Measurements from ENCODE around the gene ADCY7.
A peak's percentile ranks its signal among the peaks of the same experiment; 100 is the strongest.
"Not testable (repeated sequence)": the region's sequence is repeated elsewhere in the genome, so short reads cannot be mapped to it uniquely, and the experiment has no call there.

The ADCY7 gene

DNA sequence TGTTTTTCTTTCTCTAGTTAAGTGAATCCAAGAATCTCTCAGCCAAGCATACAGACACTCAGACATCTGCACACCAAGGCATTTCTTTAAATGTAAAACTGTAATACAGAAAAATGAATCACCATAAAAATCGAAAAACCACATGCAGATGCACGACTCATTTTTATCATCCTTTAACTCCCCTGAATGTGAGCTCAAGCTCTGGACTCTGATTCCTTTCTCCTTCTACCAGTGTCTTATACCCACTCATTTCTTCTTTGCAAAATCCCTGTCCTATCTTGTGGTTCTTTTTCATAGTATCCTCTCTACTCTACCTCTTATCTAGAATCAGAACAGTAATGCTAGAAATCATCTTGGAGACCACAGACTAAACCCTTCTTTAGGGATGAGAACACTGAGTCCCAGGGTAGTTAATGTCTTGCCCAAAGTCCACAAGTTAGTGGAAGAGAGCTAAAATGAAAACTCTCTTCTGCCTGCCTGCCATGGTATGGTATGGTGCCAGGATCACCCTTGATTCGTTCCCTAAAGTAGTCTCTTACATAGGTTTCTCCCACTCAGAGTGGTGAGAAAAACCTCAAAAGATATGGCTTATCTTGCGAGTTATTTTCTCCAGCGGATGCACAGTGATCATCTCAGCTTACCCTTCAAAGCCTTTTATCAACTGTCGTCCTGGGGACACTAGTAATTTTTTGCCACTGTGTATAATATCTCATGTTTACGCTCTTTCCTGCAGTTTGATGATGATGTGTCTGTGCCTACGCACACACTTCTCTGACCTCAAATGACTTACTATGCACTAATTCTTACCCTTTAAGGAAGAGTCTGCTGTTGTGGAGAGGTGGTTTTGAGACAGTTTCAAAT lies 72.2 kb downstream of the ADCY7 start:
- no peak for DNase-seq (ENCODE audit: low spot score)

DNA sequence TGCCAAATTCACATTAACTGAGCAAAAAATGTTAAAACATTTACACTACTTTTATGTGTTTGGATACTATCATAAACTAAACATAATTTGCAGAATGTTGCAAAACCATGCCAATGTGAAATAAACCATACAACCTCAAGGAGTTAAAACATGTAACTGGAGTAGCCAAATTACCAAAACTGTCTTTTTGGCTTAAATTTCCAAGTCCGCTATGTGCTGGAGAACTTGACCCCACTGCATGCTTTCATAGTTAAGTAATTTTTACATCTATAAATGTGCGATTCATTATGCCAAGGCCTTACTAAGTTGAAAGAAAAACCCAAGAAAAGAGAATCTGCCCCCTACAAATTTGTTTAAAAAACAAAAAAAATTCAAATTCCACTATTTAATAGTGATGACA lies 74.2 kb downstream of the ADCY7 start:
- no peak for DNase-seq (ENCODE audit: low spot score)

DNA sequence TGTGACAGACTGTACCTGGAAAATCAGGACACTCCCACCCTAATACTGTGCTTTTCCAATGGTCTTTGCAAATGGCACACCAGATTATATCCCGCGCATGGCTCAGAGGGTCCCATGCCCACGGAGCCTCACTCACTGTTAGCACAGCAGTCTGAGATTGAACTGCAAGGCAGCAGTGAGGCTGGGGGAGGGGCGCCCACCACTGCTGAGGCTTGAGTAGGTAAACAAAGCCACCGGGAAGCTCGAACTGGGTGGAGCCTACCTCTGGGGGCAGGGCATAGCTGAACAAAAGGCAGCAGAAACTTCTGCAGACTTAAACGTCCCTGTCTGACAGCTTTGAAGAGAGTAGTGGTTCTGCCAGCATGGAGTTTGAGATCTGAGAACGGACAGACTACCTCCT lies 77.2 kb downstream of the ADCY7 start:
- not testable (repeated sequence) for DNase-seq (ENCODE audit: low spot score)

DNA sequence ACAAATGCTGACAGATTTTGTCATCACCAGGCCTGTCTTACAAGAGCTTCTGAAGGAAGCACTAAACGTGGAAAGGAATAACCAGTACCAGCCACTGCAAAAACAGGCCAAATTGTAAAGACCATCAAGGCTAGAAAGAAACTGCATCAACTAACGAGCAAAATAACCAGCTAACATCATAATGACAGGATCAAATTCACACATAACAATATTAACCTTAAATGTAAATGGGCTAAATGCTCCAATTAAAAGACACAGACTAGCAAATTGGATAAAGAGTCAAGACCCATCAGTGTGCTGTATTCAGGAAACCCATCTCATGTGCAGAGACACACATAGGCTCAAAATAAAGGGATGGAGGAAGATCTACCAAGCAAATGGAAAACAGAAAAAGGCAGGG lies 78.9 kb downstream of the ADCY7 start:
- not testable (repeated sequence) for DNase-seq (ENCODE audit: low spot score)

DNA sequence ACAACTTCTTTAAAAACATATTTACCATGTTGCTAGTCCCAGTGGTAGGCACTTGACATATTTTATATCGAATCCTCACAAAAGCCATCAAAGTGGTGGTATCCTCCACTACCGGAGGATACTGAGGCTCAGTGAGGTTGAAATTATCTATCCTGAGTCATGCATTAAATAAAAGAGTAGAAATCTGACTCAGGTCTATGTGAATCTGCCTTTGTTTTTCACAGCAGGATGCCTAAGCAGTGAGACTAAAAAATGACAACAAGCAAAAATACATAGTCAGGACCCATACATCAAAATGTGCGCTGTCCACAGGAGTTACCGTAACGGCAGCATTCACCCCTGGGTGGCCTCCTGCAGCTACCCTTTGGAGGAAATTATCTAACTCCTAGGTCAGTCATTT lies 84.8 kb downstream of the ADCY7 start:
- DNase-seq (ENCODE audit: low spot score), result no peak

DNA sequence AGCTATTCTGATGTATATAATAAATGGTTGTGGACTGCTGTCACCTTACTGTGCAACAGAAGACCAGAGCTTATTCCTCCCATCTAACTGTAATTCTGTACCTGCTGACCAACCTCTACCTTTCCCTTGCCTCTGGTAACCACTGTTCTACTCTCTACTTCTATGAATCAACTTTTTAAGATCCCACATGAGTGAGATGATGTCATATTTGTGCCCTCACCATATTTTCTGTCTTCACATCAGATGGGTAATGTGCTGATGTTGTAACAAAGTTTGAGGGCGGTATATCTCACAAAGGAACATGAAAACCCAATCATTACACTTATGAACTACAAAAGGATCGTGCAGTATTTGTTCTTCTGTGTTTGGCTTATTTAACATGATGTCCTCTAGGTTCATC lies 85.6 kb downstream of the ADCY7 start:
- no peak for DNase-seq (ENCODE audit: low spot score)

DNA sequence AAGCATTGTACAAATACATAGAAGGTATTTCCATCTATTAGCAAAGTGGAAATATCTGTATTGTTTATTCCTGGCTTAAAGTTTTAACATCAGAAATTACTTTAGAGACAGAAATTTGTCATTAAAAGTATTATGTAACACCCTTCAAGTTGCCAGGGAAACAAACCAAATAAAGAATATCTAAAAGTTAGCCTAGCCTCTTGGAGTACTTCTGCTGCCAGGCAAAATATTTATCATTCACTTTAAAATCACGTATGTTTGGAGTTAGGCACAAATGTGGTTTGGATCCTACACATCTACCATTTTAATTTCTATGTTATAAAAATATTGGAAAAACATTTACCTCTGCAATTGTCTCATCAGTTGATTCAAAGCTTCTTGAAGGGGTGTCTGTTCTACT lies 87.7 kb downstream of the ADCY7 start:
- no peak for DNase-seq (ENCODE audit: low spot score)

DNA sequence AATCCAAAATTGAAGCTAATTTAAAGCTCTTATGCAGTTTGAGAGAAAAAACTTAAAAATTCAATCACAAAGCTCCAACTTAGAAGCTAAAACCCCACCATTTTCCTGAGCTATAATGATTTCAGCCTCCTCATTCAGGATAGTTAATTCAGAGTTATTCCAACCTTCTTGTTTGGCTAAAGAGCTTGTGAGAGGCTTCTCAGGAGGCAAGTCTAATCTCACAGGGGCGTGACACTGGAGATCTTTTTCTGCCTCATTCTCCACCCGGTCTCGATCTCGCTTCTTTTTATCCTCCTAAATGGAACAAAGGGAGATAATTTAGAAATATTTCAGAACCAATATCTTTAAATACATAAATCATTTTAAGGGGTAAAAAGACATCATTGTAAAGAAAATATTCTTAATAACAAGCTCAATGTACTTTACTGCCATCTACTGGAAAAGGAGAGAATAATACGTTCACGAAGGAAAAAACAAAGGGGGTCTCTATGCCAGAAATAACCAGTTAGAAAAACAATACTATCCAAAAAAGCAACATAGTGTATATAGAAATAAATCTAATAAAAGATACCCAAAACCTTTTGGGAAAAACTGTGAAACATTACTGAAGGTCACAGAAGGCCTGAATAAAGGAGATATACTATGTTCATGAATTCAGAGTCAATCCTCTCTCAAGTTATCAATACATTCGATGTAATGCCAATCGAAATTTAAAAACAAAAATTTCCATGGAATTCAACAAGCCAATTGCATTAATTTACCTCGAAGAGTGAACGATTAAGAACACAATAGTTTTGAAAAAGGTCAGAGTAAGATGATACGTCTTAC lies 88.5 kb downstream of the ADCY7 start:
- DNase-seq (ENCODE audit: low spot score), result peak; percentile 34

DNA sequence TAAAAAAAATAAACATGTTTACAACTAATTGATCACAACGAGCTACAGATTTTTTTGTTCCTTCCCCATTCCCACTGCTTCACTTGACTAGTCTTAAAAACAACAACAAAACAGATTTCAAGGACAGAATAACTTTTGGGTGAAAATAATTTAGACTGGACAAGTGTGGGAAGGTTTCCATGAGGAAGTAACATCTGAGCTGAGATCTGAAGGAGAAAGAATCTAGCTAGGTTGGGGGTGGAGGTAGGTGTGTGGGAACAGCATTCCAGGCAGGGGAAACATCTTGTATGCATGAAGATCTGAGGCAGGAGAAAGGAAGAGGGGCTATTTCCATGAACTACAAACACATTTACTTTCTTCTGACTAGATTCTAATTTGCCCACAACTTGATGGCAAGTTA lies 93.3 kb downstream of the ADCY7 start:
- no peak for DNase-seq (ENCODE audit: low spot score)

DNA sequence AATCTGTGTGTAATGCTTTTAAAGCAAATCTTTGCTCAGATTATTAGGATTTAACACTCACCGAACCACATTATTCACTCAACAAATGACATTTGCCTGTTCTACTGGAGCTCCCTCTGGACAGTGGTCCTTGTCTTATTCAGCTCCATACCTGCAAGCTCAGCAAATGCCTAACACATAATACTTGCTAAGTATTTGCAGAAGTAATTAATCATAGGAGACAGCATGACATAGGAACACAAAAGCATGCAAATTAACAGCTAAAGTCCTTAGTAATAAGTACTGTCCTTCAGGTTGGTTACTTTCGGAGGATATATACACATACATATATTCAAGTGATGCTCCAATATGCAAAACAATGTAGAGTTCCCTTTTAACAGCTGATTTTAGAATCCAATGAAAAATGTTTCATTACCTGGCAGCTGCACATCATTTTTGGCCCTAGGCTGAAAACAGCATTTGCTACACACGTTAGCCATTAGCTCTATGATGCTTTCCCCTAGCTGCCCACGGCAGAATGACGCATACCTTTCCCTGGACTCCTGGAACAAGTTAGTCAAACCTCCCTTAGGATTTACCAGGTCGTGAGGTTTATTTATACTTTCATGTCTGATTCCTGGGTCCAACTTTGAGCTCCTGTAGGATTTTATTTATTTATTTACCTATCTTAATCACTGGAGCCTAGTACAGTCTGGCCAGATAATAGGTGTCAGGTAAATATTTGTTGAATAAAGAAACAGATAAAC lies 93.9 kb downstream of the ADCY7 start:
- no peak for DNase-seq (ENCODE audit: low spot score)

DNA sequence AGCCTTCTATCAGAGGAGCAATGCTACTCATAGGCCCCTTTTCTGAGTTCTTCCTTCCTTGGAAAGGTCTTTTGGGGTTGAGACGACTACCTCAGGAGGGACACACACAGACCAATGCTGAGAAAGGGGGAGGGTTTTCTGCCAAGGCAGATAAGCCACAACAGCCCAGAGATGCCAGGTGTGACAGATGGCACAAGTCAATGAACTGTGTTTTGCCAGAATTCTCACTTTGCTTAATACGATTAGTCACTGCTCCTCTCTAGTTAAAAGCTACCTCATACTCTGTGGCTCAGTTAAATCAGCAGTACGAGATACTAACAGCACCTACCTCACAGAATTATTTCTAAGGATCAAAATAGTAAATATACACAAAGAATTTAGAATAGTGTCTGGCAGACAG lies 94.4 kb downstream of the ADCY7 start:
- no peak for DNase-seq (ENCODE audit: low spot score)

DNA sequence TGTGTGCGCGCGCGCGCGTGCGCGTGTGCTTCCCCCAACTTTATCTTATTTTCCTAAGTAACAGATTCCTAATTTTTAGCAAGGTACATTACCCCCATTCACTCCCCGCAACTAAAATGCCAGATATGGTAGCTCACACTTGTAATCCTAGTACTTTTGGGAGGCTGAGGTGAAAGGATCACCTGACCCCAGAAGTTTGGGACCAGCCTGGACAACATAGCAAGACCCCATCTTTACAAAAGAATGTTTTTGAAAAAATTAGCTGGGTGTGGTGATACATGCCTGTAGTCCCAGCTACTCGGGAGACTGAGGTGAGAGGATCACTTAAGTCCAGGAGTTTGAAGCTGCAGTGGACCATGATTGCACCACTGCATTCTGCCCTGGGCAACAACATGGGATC lies 97.3 kb downstream of the ADCY7 start:
- DNase-seq (ENCODE audit: low spot score), result no peak

DNA sequence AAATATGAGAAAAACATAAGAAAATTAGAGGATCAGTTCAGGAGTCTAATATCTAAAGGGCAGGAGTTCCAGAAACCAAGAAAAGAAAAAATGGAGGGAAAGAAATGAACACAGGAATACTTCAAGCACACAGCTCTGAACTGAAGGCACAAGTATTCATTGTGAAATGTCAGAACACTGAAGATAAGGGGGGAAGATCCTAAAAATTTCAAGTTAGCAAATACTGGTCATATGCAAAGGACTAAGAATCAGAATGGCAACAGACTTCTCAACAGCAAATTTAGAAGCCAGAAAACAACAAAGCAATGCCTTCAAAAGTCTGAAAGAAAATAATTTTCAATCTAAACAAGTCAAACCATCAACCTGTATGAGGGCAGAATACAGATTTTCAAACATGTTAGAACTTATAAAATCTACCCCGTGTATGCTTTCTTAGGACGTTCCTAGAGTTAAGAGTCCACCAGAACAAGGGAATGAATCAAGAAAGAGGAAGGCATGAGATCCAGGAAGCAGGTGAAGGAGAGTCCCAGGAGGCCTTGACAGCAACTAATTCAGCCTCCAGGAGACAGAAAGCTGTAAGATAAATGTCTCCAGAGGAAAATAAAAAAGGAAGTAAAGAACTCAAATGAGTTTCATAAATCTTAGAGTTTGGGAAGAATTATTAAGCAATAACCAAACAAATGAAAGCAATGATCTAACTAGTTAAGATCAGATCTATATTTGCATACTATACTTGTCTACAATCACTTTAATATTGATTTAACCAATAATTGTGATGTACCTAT lies 99.6 kb downstream of the ADCY7 start:
- no peak for DNase-seq (ENCODE audit: low spot score)
